HL-60 (cell line): ENCODE measurements around the gene SNAPC3.

Source experiments
- DNase-seq, 2 experiments: peaks; one replicate each; pipeline ENCODE4 v3.0.0-alpha.2; 2010 to 2020; ENCODE audit warnings: low read depth in 1 of 2, low spot score in 1 of 2
- H3K27ac ChIP-seq: fragments of 250-450 bp; sonication (Bioruptor Pico); replicated peaks from 2 replicates; pipeline ENCODE4 v1.5.1; 2020; ENCODE audit warnings: mild to moderate bottlenecking, moderate library complexity
- H3K27me3 ChIP-seq: fragments of 250-450 bp; sonication (Bioruptor Pico); 2 replicates; pipeline ENCODE4 v1.5.1; 2021; ENCODE audit warnings: mild to moderate bottlenecking, moderate library complexity; ENCODE audit not compliant: insufficient read depth, poor library complexity, severe bottlenecking
- H3K4me3 ChIP-seq: replicated peaks from 2 replicates; pipeline ENCODE4 v1.5.1; 2011; ENCODE audit warnings: mild to moderate bottlenecking, control low read depth, low read length; ENCODE audit not compliant: insufficient read depth
- GABPA ChIP-seq: IDR thresholded peaks from 2 replicates; pipeline ENCODE4 v1.6.1; 2012; ENCODE audit warnings: low read depth
- POLR2AphosphoS5 ChIP-seq: IDR thresholded peaks from 2 replicates; pipeline ENCODE4 v1.6.1; 2012; ENCODE audit warnings: low read depth
- SPI1 ChIP-seq: IDR thresholded peaks from 2 replicates; pipeline ENCODE4 v1.6.1; 2012; ENCODE audit warnings: low read depth, mild to moderate bottlenecking, borderline replicate concordance
- TF ChIP-seq, protein P1 (sequence below): IDR thresholded peaks from 2 replicates; pipeline ENCODE4 v1.6.1; 2012; ENCODE audit warnings: low read depth; ENCODE audit not compliant: insufficient replicate concordance
- TF ChIP-seq, protein P2 (sequence below): IDR thresholded peaks from one replicate; pipeline ENCODE4 v1.5.1; 2011; ENCODE audit warnings: low read length, control low read depth, inconsistent platforms; ENCODE audit not compliant: insufficient read depth

SNAPC3 gene

DNA sequence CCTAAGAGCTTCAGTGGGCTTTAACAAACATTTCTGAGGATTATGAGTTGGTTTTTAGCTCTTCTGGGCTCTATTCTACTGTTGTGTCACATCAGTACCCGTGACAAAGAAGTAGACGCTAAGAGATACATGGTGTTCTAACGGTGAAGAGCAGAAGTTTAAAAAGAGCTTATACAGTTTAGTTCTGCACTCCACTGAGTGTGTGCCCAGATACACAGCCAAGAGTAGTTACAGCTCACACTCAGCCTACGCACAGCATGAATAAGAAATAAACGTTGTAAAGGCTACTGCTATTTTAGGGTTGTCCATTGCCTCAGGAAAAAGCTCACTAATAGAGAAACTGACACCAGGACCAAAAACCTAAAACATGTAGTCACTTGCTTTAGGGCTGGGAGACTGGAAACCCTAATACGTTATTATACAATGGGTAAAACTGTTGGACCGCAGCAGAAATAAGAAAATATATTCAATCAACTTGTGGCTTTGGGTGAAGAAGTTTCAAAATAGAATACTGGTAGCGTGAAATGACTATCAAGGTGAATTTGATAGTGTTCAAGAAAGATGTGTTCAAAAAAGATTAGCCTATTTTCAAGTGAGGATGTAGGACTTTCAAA is 53.4 kb downstream of the SNAPC3 start:
- no peak for TF ChIP-seq POLR2AphosphoS5
- no peak for TF ChIP-seq GABPA
- TF ChIP-seq, protein P1, sequence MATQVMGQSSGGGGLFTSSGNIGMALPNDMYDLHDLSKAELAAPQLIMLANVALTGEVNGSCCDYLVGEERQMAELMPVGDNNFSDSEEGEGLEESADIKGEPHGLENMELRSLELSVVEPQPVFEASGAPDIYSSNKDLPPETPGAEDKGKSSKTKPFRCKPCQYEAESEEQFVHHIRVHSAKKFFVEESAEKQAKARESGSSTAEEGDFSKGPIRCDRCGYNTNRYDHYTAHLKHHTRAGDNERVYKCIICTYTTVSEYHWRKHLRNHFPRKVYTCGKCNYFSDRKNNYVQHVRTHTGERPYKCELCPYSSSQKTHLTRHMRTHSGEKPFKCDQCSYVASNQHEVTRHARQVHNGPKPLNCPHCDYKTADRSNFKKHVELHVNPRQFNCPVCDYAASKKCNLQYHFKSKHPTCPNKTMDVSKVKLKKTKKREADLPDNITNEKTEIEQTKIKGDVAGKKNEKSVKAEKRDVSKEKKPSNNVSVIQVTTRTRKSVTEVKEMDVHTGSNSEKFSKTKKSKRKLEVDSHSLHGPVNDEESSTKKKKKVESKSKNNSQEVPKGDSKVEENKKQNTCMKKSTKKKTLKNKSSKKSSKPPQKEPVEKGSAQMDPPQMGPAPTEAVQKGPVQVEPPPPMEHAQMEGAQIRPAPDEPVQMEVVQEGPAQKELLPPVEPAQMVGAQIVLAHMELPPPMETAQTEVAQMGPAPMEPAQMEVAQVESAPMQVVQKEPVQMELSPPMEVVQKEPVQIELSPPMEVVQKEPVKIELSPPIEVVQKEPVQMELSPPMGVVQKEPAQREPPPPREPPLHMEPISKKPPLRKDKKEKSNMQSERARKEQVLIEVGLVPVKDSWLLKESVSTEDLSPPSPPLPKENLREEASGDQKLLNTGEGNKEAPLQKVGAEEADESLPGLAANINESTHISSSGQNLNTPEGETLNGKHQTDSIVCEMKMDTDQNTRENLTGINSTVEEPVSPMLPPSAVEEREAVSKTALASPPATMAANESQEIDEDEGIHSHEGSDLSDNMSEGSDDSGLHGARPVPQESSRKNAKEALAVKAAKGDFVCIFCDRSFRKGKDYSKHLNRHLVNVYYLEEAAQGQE = no peak
- TF ChIP-seq, protein P2, sequence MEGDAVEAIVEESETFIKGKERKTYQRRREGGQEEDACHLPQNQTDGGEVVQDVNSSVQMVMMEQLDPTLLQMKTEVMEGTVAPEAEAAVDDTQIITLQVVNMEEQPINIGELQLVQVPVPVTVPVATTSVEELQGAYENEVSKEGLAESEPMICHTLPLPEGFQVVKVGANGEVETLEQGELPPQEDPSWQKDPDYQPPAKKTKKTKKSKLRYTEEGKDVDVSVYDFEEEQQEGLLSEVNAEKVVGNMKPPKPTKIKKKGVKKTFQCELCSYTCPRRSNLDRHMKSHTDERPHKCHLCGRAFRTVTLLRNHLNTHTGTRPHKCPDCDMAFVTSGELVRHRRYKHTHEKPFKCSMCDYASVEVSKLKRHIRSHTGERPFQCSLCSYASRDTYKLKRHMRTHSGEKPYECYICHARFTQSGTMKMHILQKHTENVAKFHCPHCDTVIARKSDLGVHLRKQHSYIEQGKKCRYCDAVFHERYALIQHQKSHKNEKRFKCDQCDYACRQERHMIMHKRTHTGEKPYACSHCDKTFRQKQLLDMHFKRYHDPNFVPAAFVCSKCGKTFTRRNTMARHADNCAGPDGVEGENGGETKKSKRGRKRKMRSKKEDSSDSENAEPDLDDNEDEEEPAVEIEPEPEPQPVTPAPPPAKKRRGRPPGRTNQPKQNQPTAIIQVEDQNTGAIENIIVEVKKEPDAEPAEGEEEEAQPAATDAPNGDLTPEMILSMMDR = no peak
- no peak for TF ChIP-seq SPI1
- Histone ChIP-seq H3K4me3 (no peak overlapping the region), H3K27me3 (no peaks in the 10 kb centered on the region), H3K27ac (no peak overlapping the region)
- DNase-seq = no peak

DNA sequence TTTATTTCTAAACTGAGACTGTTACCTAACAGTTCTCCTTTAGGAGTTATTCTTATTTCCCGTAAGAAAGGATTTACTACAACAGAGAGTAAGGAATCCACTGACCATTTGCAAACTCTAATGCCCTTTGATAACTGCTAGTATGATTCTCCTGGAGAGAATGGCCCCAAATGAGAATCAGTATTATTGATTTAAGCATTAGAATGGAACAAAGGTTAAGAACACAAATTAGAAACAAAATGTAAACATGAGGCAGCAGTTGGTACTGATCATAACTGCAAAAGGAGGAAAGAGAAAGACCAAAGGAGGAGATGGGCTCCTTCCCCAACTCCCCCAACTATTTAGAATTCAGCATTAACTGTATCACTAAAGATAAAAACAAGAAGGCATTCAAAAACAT is 57.4 kb downstream of the SNAPC3 start:
- no peak overlapping the region for H3K4me3 ChIP-seq
- no peaks in the 10 kb centered on the region for H3K27me3 ChIP-seq
- no peak overlapping the region for H3K27ac ChIP-seq
- DNase-seq = no peak
- TF ChIP-seq POLR2AphosphoS5 (no peak), SPI1 (no peak), GABPA (no peak)
- TF ChIP-seq, protein P2 = no peak
- TF ChIP-seq, protein P1 = no peak

DNA sequence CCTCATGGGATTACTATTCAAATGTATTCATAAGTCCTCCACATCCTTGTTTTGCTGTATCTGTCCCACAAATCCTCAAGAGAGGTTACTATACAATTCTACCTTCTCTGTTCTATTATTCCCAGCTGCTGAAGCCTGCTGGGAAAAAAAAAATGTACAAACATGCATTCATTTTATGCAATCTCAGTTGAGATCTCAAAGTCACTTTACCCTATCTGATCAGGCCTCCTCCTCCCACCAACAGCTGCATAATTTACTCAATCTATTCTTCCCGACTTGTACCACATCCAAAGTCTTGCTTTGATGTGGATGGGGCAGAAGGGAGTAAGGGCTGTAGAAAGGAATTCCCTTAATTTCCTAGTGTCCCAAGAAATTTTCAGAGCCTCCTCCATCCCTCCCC is 59.5 kb downstream of the SNAPC3 start:
- DNase-seq = no peak
- no peaks in the 10 kb centered on the region for H3K27me3 ChIP-seq
- no peak overlapping the region for H3K4me3 ChIP-seq
- TF ChIP-seq SPI1 (no peak), GABPA (no peak), POLR2AphosphoS5 (no peak)
- TF ChIP-seq, protein P1 = no peak
- TF ChIP-seq, protein P2 = no peak
- H3K27ac ChIP-seq = no peak overlapping the region
